Measurements from ENCODE around the gene MFNG. TPM values are rescaled to one million over a fixed set of nuclear protein-coding genes. Genes with fewer than 3 reads are reported as not detected.

MFNG gene
- polyA plus RNA-seq, 1 experiment = 0.06 TPM

DNA sequence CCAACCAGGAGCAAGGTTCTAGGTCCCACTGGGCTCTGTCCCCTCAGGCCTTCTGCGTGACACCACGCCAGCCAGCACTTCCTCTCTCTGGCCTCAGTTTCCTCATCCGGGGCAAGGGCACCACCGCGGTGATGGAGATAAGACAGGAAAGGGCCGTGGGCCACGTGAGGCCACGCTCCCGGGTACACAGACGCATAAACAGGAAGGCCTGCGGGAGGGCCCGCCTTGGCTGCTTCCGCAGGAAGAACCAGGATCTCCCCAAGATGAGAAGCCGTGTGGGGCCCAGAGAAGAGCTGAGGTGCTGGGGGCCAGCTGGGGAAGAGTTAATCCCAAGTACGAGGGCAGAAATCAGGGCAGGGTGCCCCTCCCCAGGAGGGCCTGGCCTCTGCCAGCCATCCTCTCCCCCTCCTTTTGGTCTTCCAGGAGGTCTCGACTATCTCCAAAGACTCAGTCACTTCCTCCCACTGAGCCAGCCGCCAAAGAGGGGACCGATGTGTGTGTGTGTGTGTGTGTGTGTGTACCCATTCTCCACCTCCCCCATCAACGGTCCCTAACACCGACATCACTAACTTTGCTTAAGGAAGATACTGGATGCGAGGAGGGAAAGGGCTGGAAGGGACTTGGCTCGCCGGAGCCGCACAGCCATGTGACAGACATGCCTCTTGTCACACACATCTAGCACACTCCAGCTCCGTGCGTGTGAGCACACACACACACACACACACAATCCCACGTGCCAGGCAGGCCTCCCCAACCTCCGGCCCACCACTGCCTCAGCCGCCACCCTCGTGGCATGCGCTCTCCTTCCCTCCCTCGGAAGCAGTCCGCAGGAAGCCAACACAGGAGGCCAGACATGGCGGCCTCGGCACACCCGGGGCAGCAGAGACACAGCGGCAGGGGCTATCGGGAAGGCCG is 1.4 kb downstream of the MFNG start:
- DNase-seq (ENCODE audit: low read depth, low spot score) = no peak
- ChIA-PET CTCF (no interaction called here), POLR2A (no interaction called here)

DNA sequence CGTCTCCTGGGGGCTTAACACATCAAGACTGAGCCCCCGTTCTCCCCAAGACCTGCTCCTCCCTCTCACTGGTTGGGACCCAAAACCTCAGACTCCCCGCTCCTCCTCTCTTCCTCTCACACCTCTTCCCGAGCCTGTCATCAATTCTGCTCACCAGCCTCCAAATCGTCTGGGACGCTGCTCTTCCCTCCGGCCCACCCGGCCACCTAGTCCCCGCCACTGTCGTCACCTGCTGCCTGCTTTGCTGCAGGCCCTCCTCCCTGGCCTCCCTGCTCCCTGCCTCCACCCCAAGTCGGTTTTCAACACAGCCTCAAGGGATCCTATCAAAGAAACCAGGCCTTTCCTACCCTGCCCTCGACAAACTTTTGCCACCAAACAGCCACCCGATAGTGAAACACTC is 3.1 kb downstream of the MFNG start:
- Histone ChIP-seq H3K9me3 (ENCODE audit: control insufficient read depth, insufficient read depth, low read length) (no peaks in the 10 kb centered on the region; the same call in 1 of the 2 replicates), H3K4me3 (ENCODE audit: low read depth, low read length) (no peak overlapping the region), H3K27me3 (ENCODE audit: control insufficient read depth, insufficient read depth, low read length) (peaks cover 18% of the 10 kb centered on the region), H3K27ac (ENCODE audit: low read depth, low read length) (no peak overlapping the region)
- DNase-seq (ENCODE audit: low read depth, low spot score) = no peak
- CTCF ChIA-PET = interaction anchor here (0.9 kb wide), 1 partner anchor 18 kb away, joined by 3 read pairs; no protein-coding TSS in a partner anchor
- POLR2A ChIA-PET = interaction anchor here (0.5 kb wide), 1 partner anchor 12 kb away, joined by 3 read pairs; no protein-coding TSS in a partner anchor
- TF ChIP-seq, protein P1, sequence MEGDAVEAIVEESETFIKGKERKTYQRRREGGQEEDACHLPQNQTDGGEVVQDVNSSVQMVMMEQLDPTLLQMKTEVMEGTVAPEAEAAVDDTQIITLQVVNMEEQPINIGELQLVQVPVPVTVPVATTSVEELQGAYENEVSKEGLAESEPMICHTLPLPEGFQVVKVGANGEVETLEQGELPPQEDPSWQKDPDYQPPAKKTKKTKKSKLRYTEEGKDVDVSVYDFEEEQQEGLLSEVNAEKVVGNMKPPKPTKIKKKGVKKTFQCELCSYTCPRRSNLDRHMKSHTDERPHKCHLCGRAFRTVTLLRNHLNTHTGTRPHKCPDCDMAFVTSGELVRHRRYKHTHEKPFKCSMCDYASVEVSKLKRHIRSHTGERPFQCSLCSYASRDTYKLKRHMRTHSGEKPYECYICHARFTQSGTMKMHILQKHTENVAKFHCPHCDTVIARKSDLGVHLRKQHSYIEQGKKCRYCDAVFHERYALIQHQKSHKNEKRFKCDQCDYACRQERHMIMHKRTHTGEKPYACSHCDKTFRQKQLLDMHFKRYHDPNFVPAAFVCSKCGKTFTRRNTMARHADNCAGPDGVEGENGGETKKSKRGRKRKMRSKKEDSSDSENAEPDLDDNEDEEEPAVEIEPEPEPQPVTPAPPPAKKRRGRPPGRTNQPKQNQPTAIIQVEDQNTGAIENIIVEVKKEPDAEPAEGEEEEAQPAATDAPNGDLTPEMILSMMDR (IDR thresholded peaks at IDR 0.05; ENCODE audit: low read depth, low read length) = no peak

More for the DNA sequence above, 1.4 kb downstream of the MFNG start:
- H3K9me3 ChIP-seq (ENCODE audit: control insufficient read depth, insufficient read depth, low read length) = no peaks in the 10 kb centered on the region; the same call in 1 of the 2 replicates
- no peak overlapping the region for H3K4me3 ChIP-seq (ENCODE audit: low read depth, low read length)
- H3K27me3 ChIP-seq (ENCODE audit: control insufficient read depth, insufficient read depth, low read length) = peaks cover 10% of the 10 kb centered on the region
- no peak overlapping the region for H3K27ac ChIP-seq (ENCODE audit: low read depth, low read length)
- TF ChIP-seq, protein P1 (IDR thresholded peaks at IDR 0.05; ENCODE audit: low read depth, low read length) = no peak

DNA sequence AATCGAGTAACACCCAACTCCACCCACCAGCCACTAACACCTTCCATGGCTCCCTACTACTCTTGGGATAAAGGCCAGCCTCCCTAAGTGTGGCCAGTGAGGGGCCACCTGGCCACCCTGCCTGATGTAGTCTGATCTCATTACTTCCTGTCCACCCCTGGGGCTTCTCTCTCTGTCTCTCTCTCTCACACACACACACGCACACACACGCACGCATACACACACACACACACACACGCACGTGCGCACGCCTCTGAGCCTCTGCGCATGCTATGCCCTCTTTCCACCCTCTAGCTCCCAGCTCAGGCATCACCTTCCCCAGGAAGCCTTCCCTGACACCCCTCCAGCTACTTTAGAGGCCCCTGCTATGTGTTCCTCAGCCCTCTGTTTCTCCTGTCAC is 3.9 kb downstream of the MFNG start:
- ChIA-PET POLR2A (no interaction called here), CTCF (interaction anchor here (1.7 kb wide), 1 partner anchor 10 kb away, joined by 6 read pairs; no protein-coding TSS in a partner anchor)
- TF ChIP-seq, protein P1 (IDR thresholded peaks at IDR 0.05; ENCODE audit: low read depth, low read length) = no peak
- Histone ChIP-seq H3K27me3 (ENCODE audit: control insufficient read depth, insufficient read depth, low read length) (peaks cover 19% of the 10 kb centered on the region), H3K9me3 (ENCODE audit: control insufficient read depth, insufficient read depth, low read length) (no peaks in the 10 kb centered on the region; the same call in 1 of the 2 replicates), H3K4me3 (ENCODE audit: low read depth, low read length) (no peak overlapping the region), H3K27ac (ENCODE audit: low read depth, low read length) (no peak overlapping the region)
- DNase-seq (ENCODE audit: low read depth, low spot score) = no peak

DNA sequence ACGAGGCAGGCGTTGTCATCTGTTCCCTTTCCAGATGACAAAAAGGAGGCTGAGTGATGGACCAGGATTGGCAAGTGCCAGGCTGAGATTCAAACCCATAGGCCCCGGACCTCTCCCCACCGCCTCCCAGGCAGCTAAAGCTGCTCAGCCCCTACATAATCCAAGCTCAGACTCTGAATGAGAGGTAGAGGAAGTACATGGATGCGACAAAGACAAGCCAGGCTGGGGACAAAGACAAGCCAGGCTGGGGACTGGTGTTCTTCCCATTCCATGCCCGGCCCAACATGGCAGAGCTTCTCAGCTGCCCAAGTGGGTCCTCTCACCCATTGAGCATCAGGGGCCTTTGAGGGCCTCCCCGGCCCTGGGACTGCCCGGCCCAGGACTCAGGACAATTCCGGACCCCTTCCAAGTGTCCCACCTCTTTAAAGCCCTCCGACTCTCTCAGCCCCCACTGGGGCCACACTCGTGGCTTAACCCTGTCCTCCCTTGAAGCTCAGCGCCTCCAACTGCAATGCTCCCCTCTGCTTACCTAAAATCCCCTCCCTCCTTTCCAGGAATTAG is 4.8 kb downstream of the MFNG start:
- Histone ChIP-seq H3K27ac (ENCODE audit: low read depth, low read length) (no peak overlapping the region), H3K27me3 (ENCODE audit: control insufficient read depth, insufficient read depth, low read length) (peaks cover 19% of the 10 kb centered on the region), H3K9me3 (ENCODE audit: control insufficient read depth, insufficient read depth, low read length) (no peaks in the 10 kb centered on the region; the same call in 1 of the 2 replicates), H3K4me3 (ENCODE audit: low read depth, low read length) (no peak overlapping the region)
- POLR2A ChIA-PET = no interaction called here
- TF ChIP-seq, protein P1 (IDR thresholded peaks at IDR 0.05; ENCODE audit: low read depth, low read length) = no peak
- CTCF ChIA-PET = interaction anchor here (1.5 to 1.7 kb wide), 2 partner anchors 9 to 24 kb away, joined by 4 to 6 read pairs; no protein-coding TSS in a partner anchor
- DNase-seq (ENCODE audit: low read depth, low spot score) = no peak

Measured in AG04450 (cell line).